HL-60 (cell line): ENCODE data around the gene KCNK15.

Experiments
- DNase-seq, 2 experiments: peaks; one replicate each; pipeline ENCODE4 v3.0.0-alpha.2; 2010 to 2020; ENCODE audit warnings: low read depth in 1 of 2, low spot score in 1 of 2
- H3K27ac ChIP-seq: fragments of 250-450 bp; sonication (Bioruptor Pico); replicated peaks from 2 replicates; pipeline ENCODE4 v1.5.1; 2020; ENCODE audit warnings: mild to moderate bottlenecking, moderate library complexity
- H3K27me3 ChIP-seq: fragments of 250-450 bp; sonication (Bioruptor Pico); 2 replicates; pipeline ENCODE4 v1.5.1; 2021; ENCODE audit warnings: mild to moderate bottlenecking, moderate library complexity; ENCODE audit not compliant: insufficient read depth, poor library complexity, severe bottlenecking
- H3K4me3 ChIP-seq: replicated peaks from 2 replicates; pipeline ENCODE4 v1.5.1; 2011; ENCODE audit warnings: mild to moderate bottlenecking, control low read depth, low read length; ENCODE audit not compliant: insufficient read depth
- GABPA ChIP-seq: IDR thresholded peaks from 2 replicates; pipeline ENCODE4 v1.6.1; 2012; ENCODE audit warnings: low read depth
- POLR2AphosphoS5 ChIP-seq: IDR thresholded peaks from 2 replicates; pipeline ENCODE4 v1.6.1; 2012; ENCODE audit warnings: low read depth
- SPI1 ChIP-seq: IDR thresholded peaks from 2 replicates; pipeline ENCODE4 v1.6.1; 2012; ENCODE audit warnings: low read depth, mild to moderate bottlenecking, borderline replicate concordance
- TF ChIP-seq, protein P1 (sequence below): IDR thresholded peaks from 2 replicates; pipeline ENCODE4 v1.6.1; 2012; ENCODE audit warnings: low read depth; ENCODE audit not compliant: insufficient replicate concordance
- TF ChIP-seq, protein P2 (sequence below): IDR thresholded peaks from one replicate; pipeline ENCODE4 v1.5.1; 2011; ENCODE audit warnings: low read length, control low read depth, inconsistent platforms; ENCODE audit not compliant: insufficient read depth

Gene KCNK15

GRCh38 chr20:44719841-44720240 is 25.8 kb upstream of the KCNK15 start:
- TF ChIP-seq, protein P1, sequence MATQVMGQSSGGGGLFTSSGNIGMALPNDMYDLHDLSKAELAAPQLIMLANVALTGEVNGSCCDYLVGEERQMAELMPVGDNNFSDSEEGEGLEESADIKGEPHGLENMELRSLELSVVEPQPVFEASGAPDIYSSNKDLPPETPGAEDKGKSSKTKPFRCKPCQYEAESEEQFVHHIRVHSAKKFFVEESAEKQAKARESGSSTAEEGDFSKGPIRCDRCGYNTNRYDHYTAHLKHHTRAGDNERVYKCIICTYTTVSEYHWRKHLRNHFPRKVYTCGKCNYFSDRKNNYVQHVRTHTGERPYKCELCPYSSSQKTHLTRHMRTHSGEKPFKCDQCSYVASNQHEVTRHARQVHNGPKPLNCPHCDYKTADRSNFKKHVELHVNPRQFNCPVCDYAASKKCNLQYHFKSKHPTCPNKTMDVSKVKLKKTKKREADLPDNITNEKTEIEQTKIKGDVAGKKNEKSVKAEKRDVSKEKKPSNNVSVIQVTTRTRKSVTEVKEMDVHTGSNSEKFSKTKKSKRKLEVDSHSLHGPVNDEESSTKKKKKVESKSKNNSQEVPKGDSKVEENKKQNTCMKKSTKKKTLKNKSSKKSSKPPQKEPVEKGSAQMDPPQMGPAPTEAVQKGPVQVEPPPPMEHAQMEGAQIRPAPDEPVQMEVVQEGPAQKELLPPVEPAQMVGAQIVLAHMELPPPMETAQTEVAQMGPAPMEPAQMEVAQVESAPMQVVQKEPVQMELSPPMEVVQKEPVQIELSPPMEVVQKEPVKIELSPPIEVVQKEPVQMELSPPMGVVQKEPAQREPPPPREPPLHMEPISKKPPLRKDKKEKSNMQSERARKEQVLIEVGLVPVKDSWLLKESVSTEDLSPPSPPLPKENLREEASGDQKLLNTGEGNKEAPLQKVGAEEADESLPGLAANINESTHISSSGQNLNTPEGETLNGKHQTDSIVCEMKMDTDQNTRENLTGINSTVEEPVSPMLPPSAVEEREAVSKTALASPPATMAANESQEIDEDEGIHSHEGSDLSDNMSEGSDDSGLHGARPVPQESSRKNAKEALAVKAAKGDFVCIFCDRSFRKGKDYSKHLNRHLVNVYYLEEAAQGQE: no peak
- TF ChIP-seq, protein P2, sequence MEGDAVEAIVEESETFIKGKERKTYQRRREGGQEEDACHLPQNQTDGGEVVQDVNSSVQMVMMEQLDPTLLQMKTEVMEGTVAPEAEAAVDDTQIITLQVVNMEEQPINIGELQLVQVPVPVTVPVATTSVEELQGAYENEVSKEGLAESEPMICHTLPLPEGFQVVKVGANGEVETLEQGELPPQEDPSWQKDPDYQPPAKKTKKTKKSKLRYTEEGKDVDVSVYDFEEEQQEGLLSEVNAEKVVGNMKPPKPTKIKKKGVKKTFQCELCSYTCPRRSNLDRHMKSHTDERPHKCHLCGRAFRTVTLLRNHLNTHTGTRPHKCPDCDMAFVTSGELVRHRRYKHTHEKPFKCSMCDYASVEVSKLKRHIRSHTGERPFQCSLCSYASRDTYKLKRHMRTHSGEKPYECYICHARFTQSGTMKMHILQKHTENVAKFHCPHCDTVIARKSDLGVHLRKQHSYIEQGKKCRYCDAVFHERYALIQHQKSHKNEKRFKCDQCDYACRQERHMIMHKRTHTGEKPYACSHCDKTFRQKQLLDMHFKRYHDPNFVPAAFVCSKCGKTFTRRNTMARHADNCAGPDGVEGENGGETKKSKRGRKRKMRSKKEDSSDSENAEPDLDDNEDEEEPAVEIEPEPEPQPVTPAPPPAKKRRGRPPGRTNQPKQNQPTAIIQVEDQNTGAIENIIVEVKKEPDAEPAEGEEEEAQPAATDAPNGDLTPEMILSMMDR: no peak
- no peak for TF ChIP-seq SPI1
- TF ChIP-seq GABPA: no peak
- TF ChIP-seq POLR2AphosphoS5: no peak
- H3K4me3 ChIP-seq: no peak overlapping the region
- DNase-seq: no peak
- no peaks in the 10 kb centered on the region for H3K27me3 ChIP-seq
- H3K27ac ChIP-seq: no peak overlapping the region

GRCh38 chr20:44720621-44720996 is 25.1 kb upstream of the KCNK15 start:
- Histone ChIP-seq H3K27ac (no peak overlapping the region), H3K27me3 (no peaks in the 10 kb centered on the region), H3K4me3 (no peak overlapping the region)
- TF ChIP-seq, protein P1: no peak
- TF ChIP-seq SPI1 (no peak), POLR2AphosphoS5 (no peak), GABPA (no peak)
- TF ChIP-seq, protein P2: no peak
- DNase-seq: no peak

DNA sequence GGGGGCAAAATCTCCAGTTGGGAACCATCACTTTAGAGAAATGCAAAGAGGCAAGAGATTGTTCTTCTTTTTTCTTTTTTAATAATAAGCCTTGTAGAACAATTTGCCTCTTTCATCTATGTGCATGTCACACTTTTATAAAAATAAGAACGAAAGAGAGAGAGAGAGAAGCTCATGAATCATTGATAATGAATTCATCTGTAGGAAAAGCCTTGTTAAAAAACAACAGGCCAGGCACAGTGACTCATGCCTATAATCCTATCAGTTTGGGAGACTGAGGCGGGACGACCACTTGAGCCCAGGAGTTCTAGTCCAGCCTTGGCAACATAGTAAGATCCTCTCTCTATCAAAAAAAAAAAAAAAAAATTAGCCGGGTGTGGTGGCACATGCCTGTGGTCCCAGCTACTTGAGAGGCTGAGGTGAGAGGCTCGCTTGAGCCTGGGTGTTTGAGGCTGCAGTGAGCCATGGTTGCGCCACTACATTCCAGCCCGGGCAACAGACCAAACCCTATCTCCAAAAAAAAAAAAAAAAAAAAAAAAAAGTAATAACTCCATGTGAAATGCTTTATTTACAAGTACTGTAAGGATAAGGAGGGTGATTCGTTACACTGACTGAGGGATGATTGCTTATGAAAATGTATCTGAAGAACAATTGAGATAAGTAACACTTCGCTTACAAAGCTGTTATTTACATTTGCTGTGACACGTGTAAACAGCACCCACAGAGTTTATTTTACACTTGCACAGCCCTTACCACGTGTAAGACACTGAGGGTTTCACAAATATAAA is 24.5 kb upstream of the KCNK15 start:
- Histone ChIP-seq H3K27me3 (no peaks in the 10 kb centered on the region), H3K27ac (no peak overlapping the region), H3K4me3 (no peak overlapping the region)
- DNase-seq: no peak
- TF ChIP-seq SPI1 (no peak), GABPA (no peak), POLR2AphosphoS5 (no peak)
- TF ChIP-seq, protein P2: no peak
- TF ChIP-seq, protein P1: no peak
